Spleen (tissue), 7 donors: Measurements from ENCODE around the gene MAP3K14.

Experiments
- CTCF ChIP-seq, 11 experiments: fragments of 200-600 bp in 7 of 11; fragments of 450-650 bp in 4 of 11; sonication (generic) in 4 of 11; IDR thresholded peaks in 8 of 11; conservative IDR thresholded peaks in 3 of 11; 1 replicate in 7 of 11; 2 replicates in 4 of 11; pipeline versions ENCODE4 v1.4.0 to v1.8.0; 2016 to 2021; ENCODE audit warnings: antibody characterized with exemption in 11 of 11, inconsistent platforms in 4 of 11, mild to moderate bottlenecking in 1 of 11
- POLR2A ChIP-seq, 3 donors: fragments of 450-650 bp; IDR thresholded peaks; one replicate each; pipeline ENCODE4 v1.5.1; 2017; ENCODE audit warnings: antibody characterized with exemption in 3 of 3, mild to moderate bottlenecking in 1 of 3
- POLR2AphosphoS5 ChIP-seq, 3 donors: sonication (generic); formaldehyde crosslinking; IDR thresholded peaks; one replicate each; pipeline ENCODE4 v1.5.1; 2017; ENCODE audit warnings: antibody characterized with exemption in 3 of 3
- donor health status: DM: no; HTN: no; CAD: no; lungs with moderate emphysema.
- donor health status: DM: no; HTN: no; CAD: no.
- donor health status: DM: no; HTN: no; CAD: no.

DNA sequence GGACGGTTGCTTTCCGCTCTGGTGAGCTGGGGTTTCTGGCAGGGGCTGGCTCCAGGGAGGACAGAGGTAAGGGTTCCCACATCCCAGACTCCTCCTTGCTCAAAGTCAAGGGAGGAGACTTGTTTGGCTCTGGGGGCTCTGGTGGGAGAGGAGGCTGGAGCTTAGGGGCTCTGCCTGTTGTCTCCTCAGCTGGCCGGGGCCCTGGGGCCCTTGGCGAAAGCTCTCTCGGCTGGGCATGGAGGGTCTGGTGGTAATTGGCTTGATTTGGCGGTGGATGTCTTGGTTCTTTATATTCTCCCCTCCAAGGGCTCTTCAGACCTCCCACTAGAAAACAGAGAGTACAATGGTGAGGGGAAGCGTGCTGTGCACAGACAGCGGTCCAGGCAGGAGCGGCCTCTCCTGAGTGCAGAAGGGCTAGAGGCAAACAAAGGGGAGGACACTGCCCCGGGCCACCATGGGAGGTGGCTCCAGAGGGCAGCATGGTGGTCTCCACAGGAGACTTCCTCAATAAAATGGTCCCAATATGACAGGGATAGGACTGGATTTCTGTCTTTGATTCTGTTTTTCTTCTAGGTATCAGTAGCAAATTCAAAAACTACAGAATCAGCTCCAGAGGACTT lies 49.3 kb downstream of the MAP3K14 start:
- TF ChIP-seq CTCF (IDR thresholded peaks at IDR 0.05 in 8 of 11, conservative IDR thresholded peaks at IDR 0.05 in 3 of 11) (no peak), POLR2A (IDR thresholded peaks at IDR 0.05) (no peak), POLR2AphosphoS5 (IDR thresholded peaks at IDR 0.05) (peak in 1 of 3 donors; percentile 38)
